Thyroid gland (tissue), 4 donors: ENCODE results near the gene ZNF524.

Source experiments
- POLR2A ChIP-seq, 2 donors: fragments of 450-650 bp; IDR thresholded peaks; one replicate each; pipeline ENCODE4 v1.6.1; 2017; ENCODE audit warnings: antibody characterized with exemption in 2 of 2, mild to moderate bottlenecking in 2 of 2, moderate library complexity in 1 of 2
- TF ChIP-seq, protein P1 (sequence below), 6 experiments: fragments of 200-600 bp in 3 of 6; fragments of 450-650 bp in 3 of 6; sonication (generic) in 3 of 6; IDR thresholded peaks; one replicate each; pipeline ENCODE4 v1.5.1; 2016 to 2019; ENCODE audit warnings: antibody characterized with exemption in 6 of 6, mild to moderate bottlenecking in 2 of 6, inconsistent platforms in 1 of 6, moderate library complexity in 1 of 6

DNA sequence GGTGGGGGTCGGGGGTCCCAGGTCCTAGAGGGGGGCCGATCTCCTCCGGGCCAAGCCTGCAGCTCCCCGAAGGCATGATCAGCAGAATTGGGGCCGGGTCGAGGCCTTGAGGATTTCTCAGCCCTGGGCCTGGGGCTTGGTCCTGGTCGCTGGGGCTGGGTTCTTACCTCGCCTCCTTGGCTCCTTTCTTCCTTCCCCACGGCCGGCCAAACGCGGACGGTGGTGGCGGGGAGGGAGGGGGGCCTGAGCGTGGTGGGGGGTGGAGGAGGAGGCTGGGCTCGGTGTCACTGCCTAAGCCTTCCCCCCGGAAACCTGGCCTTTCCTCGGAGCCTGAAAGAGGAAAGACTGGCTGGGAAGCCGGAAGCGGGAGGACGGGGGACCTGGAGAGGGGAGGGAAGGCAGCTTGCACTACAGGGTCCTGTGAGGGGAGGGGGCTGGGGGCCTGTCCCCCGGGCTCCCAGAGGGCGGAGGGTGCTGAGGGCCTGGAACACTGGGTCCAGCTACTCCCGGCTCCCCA, 19.4 kb upstream of the ZNF524 start, which contains the start of gene ZNF579:
- TF ChIP-seq, protein P1, sequence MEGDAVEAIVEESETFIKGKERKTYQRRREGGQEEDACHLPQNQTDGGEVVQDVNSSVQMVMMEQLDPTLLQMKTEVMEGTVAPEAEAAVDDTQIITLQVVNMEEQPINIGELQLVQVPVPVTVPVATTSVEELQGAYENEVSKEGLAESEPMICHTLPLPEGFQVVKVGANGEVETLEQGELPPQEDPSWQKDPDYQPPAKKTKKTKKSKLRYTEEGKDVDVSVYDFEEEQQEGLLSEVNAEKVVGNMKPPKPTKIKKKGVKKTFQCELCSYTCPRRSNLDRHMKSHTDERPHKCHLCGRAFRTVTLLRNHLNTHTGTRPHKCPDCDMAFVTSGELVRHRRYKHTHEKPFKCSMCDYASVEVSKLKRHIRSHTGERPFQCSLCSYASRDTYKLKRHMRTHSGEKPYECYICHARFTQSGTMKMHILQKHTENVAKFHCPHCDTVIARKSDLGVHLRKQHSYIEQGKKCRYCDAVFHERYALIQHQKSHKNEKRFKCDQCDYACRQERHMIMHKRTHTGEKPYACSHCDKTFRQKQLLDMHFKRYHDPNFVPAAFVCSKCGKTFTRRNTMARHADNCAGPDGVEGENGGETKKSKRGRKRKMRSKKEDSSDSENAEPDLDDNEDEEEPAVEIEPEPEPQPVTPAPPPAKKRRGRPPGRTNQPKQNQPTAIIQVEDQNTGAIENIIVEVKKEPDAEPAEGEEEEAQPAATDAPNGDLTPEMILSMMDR (IDR thresholded peaks at IDR 0.05): no peak
- no peak for TF ChIP-seq POLR2A (IDR thresholded peaks at IDR 0.05)
